LNCAP (cell line): ENCODE measurements around the gene ESPNL.

Experiments
- TF ChIP-seq, protein P1 (sequence below): fragments of 450-650 bp; IDR thresholded peaks from 2 replicates; pipeline ENCODE4 v1.5.1; 2017; ENCODE audit warnings: mild to moderate bottlenecking

The ESPNL gene

DNA sequence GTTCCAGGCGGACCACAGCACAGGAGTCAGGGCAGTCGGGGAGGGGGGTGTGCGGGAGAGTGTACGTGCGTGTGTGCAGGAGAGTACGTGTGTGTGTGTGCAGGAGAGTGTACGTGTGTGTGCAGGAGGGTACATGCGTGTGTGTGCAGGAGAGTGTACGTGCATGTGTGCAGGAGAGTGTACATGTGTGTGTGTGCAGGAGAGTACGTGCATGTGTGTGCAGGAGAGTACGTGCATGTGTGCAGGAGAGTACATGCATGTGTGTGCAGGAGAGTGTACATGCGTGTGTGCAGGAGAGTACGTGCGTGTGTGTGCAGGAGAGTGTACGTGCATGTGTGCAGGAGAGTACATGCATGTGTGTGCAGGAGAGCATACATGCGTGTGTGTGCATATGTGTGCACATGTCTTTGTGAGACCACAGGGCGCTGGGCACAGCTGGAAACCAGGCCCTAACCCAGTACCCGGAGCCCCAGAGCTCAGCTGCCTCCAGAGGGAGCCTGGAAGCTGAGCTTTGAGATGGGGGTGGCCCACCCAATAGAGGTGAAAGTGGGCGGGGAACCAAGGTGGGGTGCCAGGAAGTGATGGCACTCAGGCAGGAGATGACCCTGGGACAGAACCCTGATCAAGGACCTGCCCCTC, 24.5 kb downstream of the ESPNL start:
- TF ChIP-seq, protein P1, sequence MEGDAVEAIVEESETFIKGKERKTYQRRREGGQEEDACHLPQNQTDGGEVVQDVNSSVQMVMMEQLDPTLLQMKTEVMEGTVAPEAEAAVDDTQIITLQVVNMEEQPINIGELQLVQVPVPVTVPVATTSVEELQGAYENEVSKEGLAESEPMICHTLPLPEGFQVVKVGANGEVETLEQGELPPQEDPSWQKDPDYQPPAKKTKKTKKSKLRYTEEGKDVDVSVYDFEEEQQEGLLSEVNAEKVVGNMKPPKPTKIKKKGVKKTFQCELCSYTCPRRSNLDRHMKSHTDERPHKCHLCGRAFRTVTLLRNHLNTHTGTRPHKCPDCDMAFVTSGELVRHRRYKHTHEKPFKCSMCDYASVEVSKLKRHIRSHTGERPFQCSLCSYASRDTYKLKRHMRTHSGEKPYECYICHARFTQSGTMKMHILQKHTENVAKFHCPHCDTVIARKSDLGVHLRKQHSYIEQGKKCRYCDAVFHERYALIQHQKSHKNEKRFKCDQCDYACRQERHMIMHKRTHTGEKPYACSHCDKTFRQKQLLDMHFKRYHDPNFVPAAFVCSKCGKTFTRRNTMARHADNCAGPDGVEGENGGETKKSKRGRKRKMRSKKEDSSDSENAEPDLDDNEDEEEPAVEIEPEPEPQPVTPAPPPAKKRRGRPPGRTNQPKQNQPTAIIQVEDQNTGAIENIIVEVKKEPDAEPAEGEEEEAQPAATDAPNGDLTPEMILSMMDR, result no peak

GRCh38 chr2:238125127-238125885, 25.2 kb downstream of the ESPNL start:
- TF ChIP-seq, protein P1, result no peak

GRCh38 chr2:238126338-238126737, 26.2 kb downstream of the ESPNL start:
- TF ChIP-seq, protein P1, result no peak

- TF ChIP-seq, protein P1, result no peak
These were observed 26.6 kb downstream of the ESPNL start for GRCh38 chr2:238126775-238127164.

GRCh38 chr2:238127165-238128060, 27.3 kb downstream of the ESPNL start:
- TF ChIP-seq, protein P1, result no peak

GRCh38 chr2:238128061-238128440, 27.9 kb downstream of the ESPNL start:
- TF ChIP-seq, protein P1, result no peak

DNA sequence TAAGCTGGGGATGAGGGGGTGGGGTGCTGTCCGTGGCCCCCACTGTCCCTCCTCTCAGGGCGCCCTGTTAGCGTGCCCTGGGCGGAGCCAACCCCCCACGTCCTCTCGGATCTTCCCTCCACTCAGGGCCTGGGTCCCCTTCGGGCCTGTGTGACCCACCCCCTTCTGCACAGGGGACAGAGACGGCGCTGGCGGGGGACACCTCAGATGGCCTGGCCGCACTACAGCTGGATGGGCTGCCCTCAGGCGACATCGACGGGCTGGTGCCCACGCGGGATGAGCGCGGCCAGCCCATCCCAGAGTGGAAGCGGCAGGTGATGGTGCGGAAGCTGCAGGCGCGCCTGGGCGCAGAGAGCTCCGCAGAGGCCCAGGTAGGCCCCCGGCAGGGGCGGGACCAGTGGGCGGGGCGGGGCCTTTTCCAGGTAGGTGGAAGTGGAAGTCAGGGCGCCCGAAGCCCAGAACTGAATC, 28.4 kb downstream of the ESPNL start:
- TF ChIP-seq, protein P1, result no peak
